ENCODE measurements around the gene CAV2. TPM values are rescaled to one million over a fixed set of nuclear protein-coding genes. Genes with fewer than 3 reads are reported as not detected.

The CAV2 gene
- total RNA-seq, 1 donor from 2014 or later: 86.8 TPM

- DNase-seq (ENCODE audit: extremely low spot score, unreplicated experiment): no peak
- peak overlapping the region; percentile 95 for H3K4me3 Mint-ChIP-seq (ENCODE audit: unreplicated experiment)
These were observed 2.1 kb downstream of the CAV2 start for GRCh38 chr7:116501425-116502167.

DNA sequence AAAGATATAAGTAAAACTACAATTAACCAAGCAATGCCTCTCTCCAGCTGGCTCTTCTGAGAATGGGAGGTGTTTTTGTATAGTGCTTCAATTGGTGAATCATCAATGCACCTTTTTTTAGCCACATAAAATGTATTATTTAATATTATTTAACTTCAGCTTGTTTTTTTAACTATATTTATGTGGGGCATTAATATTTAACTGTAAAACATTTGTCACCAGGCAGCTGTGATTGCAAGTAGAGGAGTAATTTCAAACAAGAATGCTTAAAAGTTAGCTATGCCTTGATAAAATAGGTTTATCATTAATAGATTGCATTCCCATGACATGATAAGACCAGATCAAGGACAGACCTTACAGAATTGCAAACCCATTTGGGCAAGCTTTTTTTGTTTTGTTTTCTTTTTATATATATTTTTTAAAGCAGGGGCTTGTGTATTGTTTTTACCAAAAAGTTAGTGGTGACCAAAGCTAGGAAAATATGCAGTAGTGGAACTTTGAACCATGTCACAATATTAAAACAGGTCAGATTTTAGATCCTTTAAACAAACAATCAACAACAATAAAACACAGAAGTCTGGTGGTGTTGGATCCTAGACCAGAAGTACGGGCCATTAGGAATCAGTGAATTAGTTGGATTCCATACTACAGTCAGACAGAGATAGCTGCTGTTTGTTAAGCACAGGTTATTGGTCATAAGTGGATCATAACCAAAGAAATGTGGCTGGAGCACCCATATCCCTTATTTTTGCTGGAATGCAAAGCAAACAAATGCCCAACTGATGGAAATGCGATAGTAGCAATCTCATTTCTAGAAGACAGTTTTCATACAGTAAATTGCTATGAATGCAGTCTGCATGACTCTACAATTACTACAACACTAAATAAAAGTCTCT is 2.9 kb downstream of the CAV2 start:
- Mint-ChIP-seq H3K4me3 (ENCODE audit: unreplicated experiment) (peak overlapping the region; percentile 95), H3K4me1 (ENCODE audit: unreplicated experiment) (peaks cover 56% of the 10 kb centered on the region), H3K36me3 (ENCODE audit: unreplicated experiment) (peaks cover 17% of the 10 kb centered on the region), H3K27me3 (ENCODE audit: unreplicated experiment) (no peaks in the 10 kb centered on the region), H3K27ac (ENCODE audit: unreplicated experiment) (peak overlapping the region; percentile 91), H3K9me3 (ENCODE audit: unreplicated experiment) (no peaks in the 10 kb centered on the region)
- DNase-seq (ENCODE audit: extremely low spot score, unreplicated experiment): no peak
- TF ChIP-seq CTCF (IDR thresholded peaks at IDR 0.05): no peak

More at GRCh38 chr7:116501425-116502167, 2.1 kb downstream of the CAV2 start:
- Mint-ChIP-seq H3K27ac (ENCODE audit: unreplicated experiment) (peak overlapping the region; percentile 91), H3K36me3 (ENCODE audit: unreplicated experiment) (peaks cover 13% of the 10 kb centered on the region), H3K9me3 (ENCODE audit: unreplicated experiment) (peaks cover 5% of the 10 kb centered on the region), H3K4me1 (ENCODE audit: unreplicated experiment) (peaks cover 50% of the 10 kb centered on the region), H3K27me3 (ENCODE audit: unreplicated experiment) (no peaks in the 10 kb centered on the region)
- TF ChIP-seq CTCF (IDR thresholded peaks at IDR 0.05): no peak

- Mint-ChIP-seq H3K36me3 (ENCODE audit: unreplicated experiment) (peaks cover 19% of the 10 kb centered on the region), H3K9me3 (ENCODE audit: unreplicated experiment) (no peaks in the 10 kb centered on the region), H3K4me3 (ENCODE audit: unreplicated experiment) (no peak overlapping the region), H3K27ac (ENCODE audit: unreplicated experiment) (no peak overlapping the region), H3K4me1 (ENCODE audit: unreplicated experiment) (peaks cover 55% of the 10 kb centered on the region), H3K27me3 (ENCODE audit: unreplicated experiment) (no peaks in the 10 kb centered on the region)
- TF ChIP-seq CTCF (IDR thresholded peaks at IDR 0.05): no peak
- DNase-seq (ENCODE audit: extremely low spot score, unreplicated experiment): no peak
These were observed 4.3 kb downstream of the CAV2 start for GRCh38 chr7:116503835-116504234.

GRCh38 chr7:116505278-116505677 is 5.7 kb downstream of the CAV2 start:
- H3K4me3 Mint-ChIP-seq (ENCODE audit: unreplicated experiment): no peak overlapping the region
- TF ChIP-seq CTCF (IDR thresholded peaks at IDR 0.05): no peak
- H3K27me3 Mint-ChIP-seq (ENCODE audit: unreplicated experiment): no peaks in the 10 kb centered on the region
- peaks cover 27% of the 10 kb centered on the region for H3K36me3 Mint-ChIP-seq (ENCODE audit: unreplicated experiment)
- peak overlapping the region; percentile 21 for H3K27ac Mint-ChIP-seq (ENCODE audit: unreplicated experiment)
- no peak for DNase-seq (ENCODE audit: extremely low spot score, unreplicated experiment)
- peaks cover 60% of the 10 kb centered on the region for H3K4me1 Mint-ChIP-seq (ENCODE audit: unreplicated experiment)
- H3K9me3 Mint-ChIP-seq (ENCODE audit: unreplicated experiment): no peaks in the 10 kb centered on the region

DNA sequence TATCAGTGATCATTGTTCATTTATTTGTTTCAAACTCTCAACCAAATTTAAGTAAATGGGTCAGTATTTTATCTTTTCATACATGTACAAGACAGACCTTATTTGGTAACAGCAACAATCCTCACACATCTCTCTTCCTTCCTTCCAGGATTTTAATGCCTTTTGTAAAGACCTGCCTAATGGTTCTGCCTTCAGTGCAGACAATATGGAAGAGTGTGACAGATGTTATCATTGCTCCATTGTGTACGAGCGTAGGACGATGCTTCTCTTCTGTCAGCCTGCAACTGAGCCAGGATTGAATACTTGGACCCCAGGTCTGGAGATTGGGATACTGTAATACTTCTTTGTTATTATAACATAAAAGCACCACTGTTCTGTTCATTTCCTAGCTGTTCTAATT is 6.3 kb downstream of the CAV2 start:
- Mint-ChIP-seq H3K27me3 (ENCODE audit: unreplicated experiment) (no peaks in the 10 kb centered on the region), H3K27ac (ENCODE audit: unreplicated experiment) (no peak overlapping the region), H3K4me3 (ENCODE audit: unreplicated experiment) (no peak overlapping the region), H3K4me1 (ENCODE audit: unreplicated experiment) (peaks cover 61% of the 10 kb centered on the region), H3K36me3 (ENCODE audit: unreplicated experiment) (peaks cover 27% of the 10 kb centered on the region), H3K9me3 (ENCODE audit: unreplicated experiment) (no peaks in the 10 kb centered on the region)
- TF ChIP-seq CTCF (IDR thresholded peaks at IDR 0.05): no peak
- DNase-seq (ENCODE audit: extremely low spot score, unreplicated experiment): no peak
